ENCODE data around the gene ITGA8.
A peak's percentile ranks its signal among the peaks of the same experiment; 100 is the strongest.

The ITGA8 gene

GRCh38 chr10:15730341-15730740, 10.6 kb upstream of the ITGA8 start:
- no peaks in the 10 kb centered on the region for H3K9me3 ChIP-seq (ENCODE audit: control insufficient read depth in 1 of 2, low read length in 2 of 2)
- H3K27ac ChIP-seq (ENCODE audit: low read length), result no peak overlapping the region
- no peaks in the 10 kb centered on the region for H3K4me1 ChIP-seq (ENCODE audit: control insufficient read depth in 1 of 2, insufficient read depth in 2 of 2, low read length in 2 of 2)
- H3K4me3 ChIP-seq (ENCODE audit: low read depth in 1 of 2, low read length in 2 of 2), result no peak overlapping the region
- no peaks in the 10 kb centered on the region for H3K27me3 ChIP-seq (ENCODE audit: low read depth, low read length)
- no peaks in the 10 kb centered on the region for H3K36me3 ChIP-seq (ENCODE audit: control insufficient read depth in 1 of 2, insufficient read depth in 2 of 2, low read length in 2 of 2)

- Histone ChIP-seq H3K4me1 (ENCODE audit: control insufficient read depth in 1 of 2, insufficient read depth in 2 of 2, low read length in 2 of 2) (no peaks in the 10 kb centered on the region), H3K36me3 (ENCODE audit: control insufficient read depth in 1 of 2, insufficient read depth in 2 of 2, low read length in 2 of 2) (no peaks in the 10 kb centered on the region), H3K27ac (ENCODE audit: low read length) (no peak overlapping the region), H3K4me3 (ENCODE audit: low read depth in 1 of 2, low read length in 2 of 2) (no peak overlapping the region), H3K9me3 (ENCODE audit: control insufficient read depth in 1 of 2, low read length in 2 of 2) (no peaks in the 10 kb centered on the region), H3K27me3 (ENCODE audit: low read depth, low read length) (no peaks in the 10 kb centered on the region)
Observed at GRCh38 chr10:15729890-15730289, 10.2 kb upstream of the ITGA8 start.

GRCh38 chr10:15726042-15726441, 6.3 kb upstream of the ITGA8 start:
- no peaks in the 10 kb centered on the region for H3K36me3 ChIP-seq (ENCODE audit: control insufficient read depth in 1 of 2, insufficient read depth in 2 of 2, low read length in 2 of 2)
- H3K9me3 ChIP-seq (ENCODE audit: control insufficient read depth in 1 of 2, low read length in 2 of 2), result no peaks in the 10 kb centered on the region
- no peak overlapping the region for H3K27ac ChIP-seq (ENCODE audit: low read length)
- no peak overlapping the region for H3K4me3 ChIP-seq (ENCODE audit: low read depth in 1 of 2, low read length in 2 of 2)
- H3K27me3 ChIP-seq (ENCODE audit: low read depth, low read length), result no peaks in the 10 kb centered on the region
- peaks cover 0 to 6% of the 10 kb centered on the region in 2 donors for H3K4me1 ChIP-seq (ENCODE audit: control insufficient read depth in 1 of 2, insufficient read depth in 2 of 2, low read length in 2 of 2)

- no peak overlapping the region for H3K27ac ChIP-seq (ENCODE audit: low read length)
- H3K27me3 ChIP-seq (ENCODE audit: low read depth, low read length), result no peaks in the 10 kb centered on the region
- H3K4me1 ChIP-seq (ENCODE audit: control insufficient read depth in 1 of 2, insufficient read depth in 2 of 2, low read length in 2 of 2), result peaks cover 0 to 6% of the 10 kb centered on the region in 2 donors
- H3K36me3 ChIP-seq (ENCODE audit: control insufficient read depth in 1 of 2, insufficient read depth in 2 of 2, low read length in 2 of 2), result no peaks in the 10 kb centered on the region
- H3K9me3 ChIP-seq (ENCODE audit: control insufficient read depth in 1 of 2, low read length in 2 of 2), result no peaks in the 10 kb centered on the region
- H3K4me3 ChIP-seq (ENCODE audit: low read depth in 1 of 2, low read length in 2 of 2), result no peak overlapping the region
Observed at GRCh38 chr10:15725603-15726002, 5.9 kb upstream of the ITGA8 start.

- no peaks in the 10 kb centered on the region for H3K9me3 ChIP-seq (ENCODE audit: control insufficient read depth in 1 of 2, low read length in 2 of 2)
- peaks cover 0 to 6% of the 10 kb centered on the region in 2 donors for H3K4me1 ChIP-seq (ENCODE audit: control insufficient read depth in 1 of 2, insufficient read depth in 2 of 2, low read length in 2 of 2)
- H3K27me3 ChIP-seq (ENCODE audit: low read depth, low read length), result no peaks in the 10 kb centered on the region
- no peak overlapping the region for H3K27ac ChIP-seq (ENCODE audit: low read length)
- H3K4me3 ChIP-seq (ENCODE audit: low read depth in 1 of 2, low read length in 2 of 2), result no peak overlapping the region
- H3K36me3 ChIP-seq (ENCODE audit: control insufficient read depth in 1 of 2, insufficient read depth in 2 of 2, low read length in 2 of 2), result no peaks in the 10 kb centered on the region
Observed at GRCh38 chr10:15724683-15725082, 5.0 kb upstream of the ITGA8 start.

- H3K4me3 ChIP-seq (ENCODE audit: low read depth in 1 of 2, low read length in 2 of 2), result no peak overlapping the region
- no peak overlapping the region for H3K27ac ChIP-seq (ENCODE audit: low read length)
- no peaks in the 10 kb centered on the region for H3K36me3 ChIP-seq (ENCODE audit: control insufficient read depth in 1 of 2, insufficient read depth in 2 of 2, low read length in 2 of 2)
- no peaks in the 10 kb centered on the region for H3K9me3 ChIP-seq (ENCODE audit: control insufficient read depth in 1 of 2, low read length in 2 of 2)
- H3K4me1 ChIP-seq (ENCODE audit: control insufficient read depth in 1 of 2, insufficient read depth in 2 of 2, low read length in 2 of 2), result peaks cover 0 to 13% of the 10 kb centered on the region in 2 donors
- peaks cover 4% of the 10 kb centered on the region for H3K27me3 ChIP-seq (ENCODE audit: low read depth, low read length)
Observed at GRCh38 chr10:15723803-15724202, 4.1 kb upstream of the ITGA8 start.

- no peaks in the 10 kb centered on the region for H3K36me3 ChIP-seq (ENCODE audit: control insufficient read depth in 1 of 2, insufficient read depth in 2 of 2, low read length in 2 of 2)
- peaks cover 9% of the 10 kb centered on the region for H3K27me3 ChIP-seq (ENCODE audit: low read depth, low read length)
- H3K9me3 ChIP-seq (ENCODE audit: control insufficient read depth in 1 of 2, low read length in 2 of 2), result no peaks in the 10 kb centered on the region
- no peak overlapping the region for H3K27ac ChIP-seq (ENCODE audit: low read length)
- H3K4me1 ChIP-seq (ENCODE audit: control insufficient read depth in 1 of 2, insufficient read depth in 2 of 2, low read length in 2 of 2), result peaks cover 0 to 18% of the 10 kb centered on the region in 2 donors
- H3K4me3 ChIP-seq (ENCODE audit: low read depth in 1 of 2, low read length in 2 of 2), result no peak overlapping the region
Observed at GRCh38 chr10:15720635-15721287, 1.0 kb upstream of the ITGA8 start.

- peak overlapping the region; percentile 35 to 74 for H3K4me3 ChIP-seq (ENCODE audit: low read depth in 1 of 2, low read length in 2 of 2)
- no peaks in the 10 kb centered on the region for H3K9me3 ChIP-seq (ENCODE audit: control insufficient read depth in 1 of 2, low read length in 2 of 2)
- H3K27me3 ChIP-seq (ENCODE audit: low read depth, low read length), result peaks cover 9% of the 10 kb centered on the region
- H3K36me3 ChIP-seq (ENCODE audit: control insufficient read depth in 1 of 2, insufficient read depth in 2 of 2, low read length in 2 of 2), result no peaks in the 10 kb centered on the region
- no peak overlapping the region for H3K27ac ChIP-seq (ENCODE audit: low read length)
- H3K4me1 ChIP-seq (ENCODE audit: control insufficient read depth in 1 of 2, insufficient read depth in 2 of 2, low read length in 2 of 2), result peaks cover 0 to 18% of the 10 kb centered on the region in 2 donors
Observed at GRCh38 chr10:15719049-15719898, 448 bp downstream of the ITGA8 start.

GRCh38 chr10:15718694-15719048, 1.1 kb downstream of the ITGA8 start:
- H3K27me3 ChIP-seq (ENCODE audit: low read depth, low read length), result peaks cover 9% of the 10 kb centered on the region
- H3K9me3 ChIP-seq (ENCODE audit: control insufficient read depth in 1 of 2, low read length in 2 of 2), result no peaks in the 10 kb centered on the region
- H3K36me3 ChIP-seq (ENCODE audit: control insufficient read depth in 1 of 2, insufficient read depth in 2 of 2, low read length in 2 of 2), result no peaks in the 10 kb centered on the region
- peak overlapping the region; percentile 35 to 74 for H3K4me3 ChIP-seq (ENCODE audit: low read depth in 1 of 2, low read length in 2 of 2)
- H3K4me1 ChIP-seq (ENCODE audit: control insufficient read depth in 1 of 2, insufficient read depth in 2 of 2, low read length in 2 of 2), result peaks cover 0 to 16% of the 10 kb centered on the region in 2 donors
- no peak overlapping the region for H3K27ac ChIP-seq (ENCODE audit: low read length)

- H3K4me1 ChIP-seq (ENCODE audit: control insufficient read depth in 1 of 2, insufficient read depth in 2 of 2, low read length in 2 of 2), result peaks cover 0 to 13% of the 10 kb centered on the region in 2 donors
- peaks cover 9% of the 10 kb centered on the region for H3K27me3 ChIP-seq (ENCODE audit: low read depth, low read length)
- H3K36me3 ChIP-seq (ENCODE audit: control insufficient read depth in 1 of 2, insufficient read depth in 2 of 2, low read length in 2 of 2), result no peaks in the 10 kb centered on the region
- H3K27ac ChIP-seq (ENCODE audit: low read length), result no peak overlapping the region
- no peak overlapping the region for H3K4me3 ChIP-seq (ENCODE audit: low read depth in 1 of 2, low read length in 2 of 2)
- H3K9me3 ChIP-seq (ENCODE audit: control insufficient read depth in 1 of 2, low read length in 2 of 2), result no peaks in the 10 kb centered on the region
Observed at GRCh38 chr10:15715619-15716227, 4.0 kb downstream of the ITGA8 start.

GRCh38 chr10:15714847-15715246, 4.9 kb downstream of the ITGA8 start:
- no peak overlapping the region for H3K4me3 ChIP-seq (ENCODE audit: low read depth in 1 of 2, low read length in 2 of 2)
- H3K9me3 ChIP-seq (ENCODE audit: control insufficient read depth in 1 of 2, low read length in 2 of 2), result no peaks in the 10 kb centered on the region
- H3K27me3 ChIP-seq (ENCODE audit: low read depth, low read length), result peaks cover 9% of the 10 kb centered on the region
- no peak overlapping the region for H3K27ac ChIP-seq (ENCODE audit: low read length)
- peaks cover 0 to 13% of the 10 kb centered on the region in 2 donors for H3K4me1 ChIP-seq (ENCODE audit: control insufficient read depth in 1 of 2, insufficient read depth in 2 of 2, low read length in 2 of 2)
- H3K36me3 ChIP-seq (ENCODE audit: control insufficient read depth in 1 of 2, insufficient read depth in 2 of 2, low read length in 2 of 2), result no peaks in the 10 kb centered on the region
